ENCODE results near the gene LNPK. TPM values are rescaled to one million over a fixed set of nuclear protein-coding genes. Genes with fewer than 3 reads are reported as not detected.

The LNPK gene
- total RNA-seq, 1 experiment from 2014 or later: 21.8 TPM

GRCh38 chr2:175883586-175884194, 118.4 kb downstream of the LNPK start:
- no peak for DNase-seq (ENCODE audit: unreplicated experiment)
- no TSS peak for BruUV-seq (replicated peaks)
- no peak overlapping the region for H3K27ac Mint-ChIP-seq (ENCODE audit: low read depth, unreplicated experiment)
- no peaks in the 10 kb centered on the region for H3K9me3 Mint-ChIP-seq (ENCODE audit: unreplicated experiment)
- intact Hi-C loops (cut with micrococcal nuclease): no loop called here
- no peak overlapping the region for H3K4me3 Mint-ChIP-seq (ENCODE audit: unreplicated experiment)
- no peaks in the 10 kb centered on the region for H3K4me1 Mint-ChIP-seq (ENCODE audit: insufficient read depth, unreplicated experiment)
- ChIA-PET CTCF (no interaction called here), POLR2A (no interaction called here)
- TF ChIP-seq CTCF (IDR thresholded peaks at IDR 0.05; ENCODE audit: unreplicated experiment): no peak
- H3K36me3 Mint-ChIP-seq (ENCODE audit: insufficient read depth, unreplicated experiment): no peaks in the 10 kb centered on the region
- H3K27me3 Mint-ChIP-seq (ENCODE audit: insufficient read depth, unreplicated experiment): peaks cover 11% of the 10 kb centered on the region

GRCh38 chr2:175879679-175880078, 122.4 kb downstream of the LNPK start:
- DNase-seq (ENCODE audit: unreplicated experiment): no peak
- no peak for TF ChIP-seq CTCF (IDR thresholded peaks at IDR 0.05; ENCODE audit: unreplicated experiment)
- H3K27me3 Mint-ChIP-seq (ENCODE audit: insufficient read depth, unreplicated experiment): no peaks in the 10 kb centered on the region
- H3K27ac Mint-ChIP-seq (ENCODE audit: low read depth, unreplicated experiment): no peak overlapping the region
- intact Hi-C loops (cut with micrococcal nuclease): no loop called here
- POLR2A ChIA-PET: no interaction called here
- no peaks in the 10 kb centered on the region for H3K9me3 Mint-ChIP-seq (ENCODE audit: unreplicated experiment)
- no peaks in the 10 kb centered on the region for H3K4me1 Mint-ChIP-seq (ENCODE audit: insufficient read depth, unreplicated experiment)
- CTCF ChIA-PET: no interaction called here
- H3K4me3 Mint-ChIP-seq (ENCODE audit: unreplicated experiment): no peak overlapping the region
- no peaks in the 10 kb centered on the region for H3K36me3 Mint-ChIP-seq (ENCODE audit: insufficient read depth, unreplicated experiment)
- no TSS peak for BruUV-seq (replicated peaks)

- no peak for TF ChIP-seq CTCF (IDR thresholded peaks at IDR 0.05; ENCODE audit: unreplicated experiment)
- Mint-ChIP-seq H3K9me3 (ENCODE audit: unreplicated experiment) (no peaks in the 10 kb centered on the region), H3K36me3 (ENCODE audit: insufficient read depth, unreplicated experiment) (no peaks in the 10 kb centered on the region), H3K4me1 (ENCODE audit: insufficient read depth, unreplicated experiment) (no peaks in the 10 kb centered on the region), H3K4me3 (ENCODE audit: unreplicated experiment) (no peak overlapping the region), H3K27me3 (ENCODE audit: insufficient read depth, unreplicated experiment) (no peaks in the 10 kb centered on the region), H3K27ac (ENCODE audit: low read depth, unreplicated experiment) (no peak overlapping the region)
- POLR2A ChIA-PET: interaction anchor here (1.2 kb wide), 1 partner anchor 8 kb away, joined by 4 read pairs; no protein-coding TSS in a partner anchor
- CTCF ChIA-PET: interaction anchor here (0.6 kb wide), 2 partner anchors 145 to 504 kb away, joined by 3 to 4 read pairs; no protein-coding TSS in a partner anchor
- BruUV-seq (replicated peaks): no TSS peak
- DNase-seq (ENCODE audit: unreplicated experiment): peak; percentile 5
- intact Hi-C loops (cut with micrococcal nuclease): no loop called here
Measured at GRCh38 chr2:175877845-175878544, 124.1 kb downstream of the LNPK start.

GRCh38 chr2:175874291-175874690, 127.8 kb downstream of the LNPK start:
- CTCF ChIA-PET: no interaction called here
- intact Hi-C loops (cut with micrococcal nuclease): no loop called here
- H3K4me1 Mint-ChIP-seq (ENCODE audit: insufficient read depth, unreplicated experiment): peaks cover 7% of the 10 kb centered on the region

More at GRCh38 chr2:175874291-175874690, 127.8 kb downstream of the LNPK start:
- H3K27me3 Mint-ChIP-seq (ENCODE audit: insufficient read depth, unreplicated experiment): no peaks in the 10 kb centered on the region
- TF ChIP-seq CTCF (IDR thresholded peaks at IDR 0.05; ENCODE audit: unreplicated experiment): no peak
- H3K36me3 Mint-ChIP-seq (ENCODE audit: insufficient read depth, unreplicated experiment): no peaks in the 10 kb centered on the region
- no peaks in the 10 kb centered on the region for H3K9me3 Mint-ChIP-seq (ENCODE audit: unreplicated experiment)
- BruUV-seq (replicated peaks): no TSS peak
- H3K27ac Mint-ChIP-seq (ENCODE audit: low read depth, unreplicated experiment): no peak overlapping the region
- no peak overlapping the region for H3K4me3 Mint-ChIP-seq (ENCODE audit: unreplicated experiment)
- DNase-seq (ENCODE audit: unreplicated experiment): no peak
- POLR2A ChIA-PET: interaction anchor here (0.9 kb wide), 1 partner anchor 9 kb away, joined by 3 read pairs; no protein-coding TSS in a partner anchor

Other genes starting within 250 kb of the LNPK start
- gene EVX2, start 81.7 kb upstream of the LNPK start, total RNA-seq (2022): not detected in 2 replicates
- not detected in 2 replicates for gene HOXD13, start 90.5 kb upstream of the LNPK start, total RNA-seq (2022)
- not detected in 2 replicates for gene HOXD12, start 97.5 kb upstream of the LNPK start, total RNA-seq (2022)
- not detected in 2 replicates for gene HOXD11, start 105.0 kb upstream of the LNPK start, total RNA-seq (2022)
- not detected in 2 replicates for gene HOXD10, start 114.5 kb upstream of the LNPK start, total RNA-seq (2022)
- not detected in 2 replicates for gene HOXD9, start 120.5 kb upstream of the LNPK start, total RNA-seq (2022)
- gene HOXD8, start 127.4 kb upstream of the LNPK start, total RNA-seq (2022): not detected in 2 replicates
- not detected in 2 replicates for gene HOXD4, start 149.3 kb upstream of the LNPK start, total RNA-seq (2022)
- gene HOXD3, start 155.0 kb upstream of the LNPK start, total RNA-seq (2022): not detected in 2 replicates
- not detected in 2 replicates for gene HOXD1, start 186.4 kb upstream of the LNPK start, total RNA-seq (2022)